Ascending aorta (tissue), 2 donors: ENCODE results near the gene FGF5. TPM values are rescaled to one million over a fixed set of nuclear protein-coding genes. Genes with fewer than 3 reads are reported as not detected.
"Not testable (repeated sequence)": the region's sequence is repeated elsewhere in the genome, so short reads cannot be mapped to it uniquely, and the experiment has no call there.

Experiments
- DNase-seq, 2 donors: peaks; one replicate each; pipeline ENCODE4 v3.0.0-alpha.2; 2019; ENCODE audit warnings: low spot score in 2 of 2
- H3K27ac ChIP-seq, 2 donors: fragments of 200-600 bp; sonication (generic); one replicate each; pipeline ENCODE4 v1.5.1; 2016 to 2017; ENCODE audit warnings: mild to moderate bottlenecking in 1 of 2
- H3K27me3 ChIP-seq: fragments of 200-600 bp; sonication (generic); one replicate; pipeline ENCODE4 v1.5.1; 2017
- H3K36me3 ChIP-seq, 2 donors: fragments of 200-600 bp; sonication (generic); one replicate each; pipeline ENCODE4 v1.5.1; 2016
- H3K4me1 ChIP-seq, 2 donors: fragments of 200-600 bp; sonication (generic); one replicate each; pipeline ENCODE4 v1.5.1; 2016 to 2017; ENCODE audit warnings: mild to moderate bottlenecking in 1 of 2
- H3K4me3 ChIP-seq, 2 donors: fragments of 200-600 bp; sonication (generic); one replicate each; pipeline ENCODE4 v1.5.1; 2016 to 2017; ENCODE audit warnings: mild to moderate bottlenecking in 1 of 2
- H3K9me3 ChIP-seq, 2 donors: fragments of 200-600 bp; sonication (generic); one replicate each; pipeline ENCODE4 v1.5.1; 2016
- CTCF ChIP-seq, 3 experiments: fragments of 200-600 bp in 2 of 3; fragments of 450-650 bp in 1 of 3; sonication (generic) in 2 of 3; IDR thresholded peaks; one replicate each; pipeline ENCODE4 v1.5.1; 2016 to 2019; ENCODE audit warnings: antibody characterized with exemption in 3 of 3, mild to moderate bottlenecking in 1 of 3, moderate library complexity in 1 of 3
- intact Hi-C: fragments of 100-400 bp; cut with DNase I; formaldehyde crosslinking; loops from one replicate; pipeline ENCODE4 v1.15.1; 2023
- total RNA-seq: library from RNA; depleted of rRNA; stranded (reverse); fragments of >200 nt; gene quantifications from one replicate; pipeline ENCODE4 v1.1.0, GENCODE V29; 2016

FGF5 gene
- total RNA-seq, 1 donor from 2014 or later: not detected

GRCh38 chr4:80312124-80312523 lies 45.7 kb downstream of the FGF5 start:
- H3K9me3 ChIP-seq: no peaks in the 10 kb centered on the region
- no peaks in the 10 kb centered on the region for H3K36me3 ChIP-seq
- no peaks in the 10 kb centered on the region for H3K4me1 ChIP-seq
- TF ChIP-seq CTCF (IDR thresholded peaks at IDR 0.05): no peak
- intact Hi-C loops: no loop called here
- no peak for DNase-seq
- H3K27me3 ChIP-seq: no peaks in the 10 kb centered on the region
- H3K27ac ChIP-seq: no peak overlapping the region
- H3K4me3 ChIP-seq: no peak overlapping the region

GRCh38 chr4:80313627-80314026 lies 47.2 kb downstream of the FGF5 start:
- H3K4me3 ChIP-seq: no peak overlapping the region
- intact Hi-C loops: no loop called here
- DNase-seq: no peak
- no peaks in the 10 kb centered on the region for H3K27me3 ChIP-seq
- H3K4me1 ChIP-seq: no peaks in the 10 kb centered on the region
- no peak for TF ChIP-seq CTCF (IDR thresholded peaks at IDR 0.05)
- no peaks in the 10 kb centered on the region for H3K36me3 ChIP-seq
- no peak overlapping the region for H3K27ac ChIP-seq
- no peaks in the 10 kb centered on the region for H3K9me3 ChIP-seq

- DNase-seq, H3K9me3 ChIP-seq, intact Hi-C loops, H3K27me3 ChIP-seq, H3K4me1 ChIP-seq, H3K36me3 ChIP-seq, H3K4me3 ChIP-seq, H3K27ac ChIP-seq: not testable (repeated sequence)
Measured at GRCh38 chr4:80315848-80316247, 49.4 kb downstream of the FGF5 start.

- TF ChIP-seq CTCF (IDR thresholded peaks at IDR 0.05): no peak
Measured at GRCh38 chr4:80321341-80321740, 54.9 kb downstream of the FGF5 start.

GRCh38 chr4:80321776-80322175 lies 55.3 kb downstream of the FGF5 start:
- H3K9me3 ChIP-seq: no peaks in the 10 kb centered on the region
- no peaks in the 10 kb centered on the region for H3K36me3 ChIP-seq
- no peak overlapping the region for H3K4me3 ChIP-seq
- intact Hi-C loops: no loop called here
- H3K27me3 ChIP-seq: no peaks in the 10 kb centered on the region
- no peak overlapping the region for H3K27ac ChIP-seq
- no peaks in the 10 kb centered on the region for H3K4me1 ChIP-seq
- no peak for DNase-seq
- TF ChIP-seq CTCF (IDR thresholded peaks at IDR 0.05): no peak

More at GRCh38 chr4:80321341-80321740, 54.9 kb downstream of the FGF5 start:
- Histone ChIP-seq H3K27me3 (no peaks in the 10 kb centered on the region), H3K4me3 (no peak overlapping the region), H3K4me1 (no peaks in the 10 kb centered on the region), H3K27ac (no peak overlapping the region), H3K9me3 (no peaks in the 10 kb centered on the region), H3K36me3 (no peaks in the 10 kb centered on the region)
- DNase-seq: no peak
- intact Hi-C loops: no loop called here

- H3K27me3 ChIP-seq: no peaks in the 10 kb centered on the region
- intact Hi-C loops: no loop called here
Measured at GRCh38 chr4:80322716-80323115, 56.3 kb downstream of the FGF5 start.

More at GRCh38 chr4:80322716-80323115, 56.3 kb downstream of the FGF5 start:
- TF ChIP-seq CTCF (IDR thresholded peaks at IDR 0.05): no peak
- Histone ChIP-seq H3K36me3 (no peaks in the 10 kb centered on the region), H3K4me3 (no peak overlapping the region), H3K4me1 (no peaks in the 10 kb centered on the region), H3K9me3 (no peaks in the 10 kb centered on the region), H3K27ac (no peak overlapping the region)
- no peak for DNase-seq
